ENCODE results near the gene CAMSAP3.

DNA sequence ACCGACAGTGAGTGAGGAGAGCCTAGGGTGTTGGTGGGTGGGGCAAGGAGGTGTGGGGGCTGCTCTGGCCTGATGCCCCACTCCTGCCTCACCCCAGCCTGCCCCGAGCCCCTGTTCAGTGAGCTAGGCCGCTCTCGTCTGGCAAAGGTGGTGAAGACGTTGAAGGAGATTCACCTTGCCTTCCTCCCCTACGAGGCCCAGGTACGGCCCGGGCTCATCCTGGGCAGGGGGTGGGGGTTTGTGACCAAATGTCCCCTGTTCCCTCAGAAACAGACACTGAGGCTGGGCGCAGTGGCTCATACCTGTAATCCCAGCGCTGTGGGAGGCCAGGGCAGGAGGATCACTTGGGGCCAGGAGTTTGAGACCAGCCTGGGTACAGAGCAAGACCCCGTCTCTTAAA is 45.1 kb downstream of the CAMSAP3 start:
- TF ChIP-seq, protein P1, sequence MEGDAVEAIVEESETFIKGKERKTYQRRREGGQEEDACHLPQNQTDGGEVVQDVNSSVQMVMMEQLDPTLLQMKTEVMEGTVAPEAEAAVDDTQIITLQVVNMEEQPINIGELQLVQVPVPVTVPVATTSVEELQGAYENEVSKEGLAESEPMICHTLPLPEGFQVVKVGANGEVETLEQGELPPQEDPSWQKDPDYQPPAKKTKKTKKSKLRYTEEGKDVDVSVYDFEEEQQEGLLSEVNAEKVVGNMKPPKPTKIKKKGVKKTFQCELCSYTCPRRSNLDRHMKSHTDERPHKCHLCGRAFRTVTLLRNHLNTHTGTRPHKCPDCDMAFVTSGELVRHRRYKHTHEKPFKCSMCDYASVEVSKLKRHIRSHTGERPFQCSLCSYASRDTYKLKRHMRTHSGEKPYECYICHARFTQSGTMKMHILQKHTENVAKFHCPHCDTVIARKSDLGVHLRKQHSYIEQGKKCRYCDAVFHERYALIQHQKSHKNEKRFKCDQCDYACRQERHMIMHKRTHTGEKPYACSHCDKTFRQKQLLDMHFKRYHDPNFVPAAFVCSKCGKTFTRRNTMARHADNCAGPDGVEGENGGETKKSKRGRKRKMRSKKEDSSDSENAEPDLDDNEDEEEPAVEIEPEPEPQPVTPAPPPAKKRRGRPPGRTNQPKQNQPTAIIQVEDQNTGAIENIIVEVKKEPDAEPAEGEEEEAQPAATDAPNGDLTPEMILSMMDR (IDR thresholded peaks at IDR 0.05; ENCODE audit: low read depth, low read length) = no peak
- TF ChIP-seq EZH2phosphoT487 (IDR thresholded peaks at IDR 0.05; ENCODE audit: low read depth) = no peak
